Tibial nerve (tissue), 4 donors: ENCODE results near the gene TGFA. TPM values are rescaled to one million over a fixed set of nuclear protein-coding genes. Genes with fewer than 3 reads are reported as not detected.

Source experiments
- DNase-seq, 2 donors: peaks; one replicate each; pipeline ENCODE4 v3.0.0-alpha.2; 2019; ENCODE audit warnings: low spot score in 2 of 2
- H3K27ac ChIP-seq, 4 donors: fragments of 200-600 bp; sonication (generic) in 3 of 4; one replicate each; pipeline ENCODE4 v1.5.1; 2017 to 2019; ENCODE audit warnings: mild to moderate bottlenecking in 1 of 4
- H3K27me3 ChIP-seq, 2 donors: fragments of 200-600 bp; sonication (generic) in 1 of 2; one replicate each; pipeline versions ENCODE4 v1.5.1 to v1.6.0; 2017 to 2019
- H3K36me3 ChIP-seq, 3 donors: fragments of 200-600 bp; sonication (generic); one replicate each; pipeline ENCODE4 v1.5.1; 2018 to 2019
- H3K4me1 ChIP-seq, 4 donors: fragments of 200-600 bp; sonication (generic) in 3 of 4; one replicate each; pipeline ENCODE4 v1.5.1; 2017 to 2019
- H3K4me3 ChIP-seq, 4 donors: fragments of 200-600 bp; sonication (generic) in 3 of 4; one replicate each; pipeline ENCODE4 v1.5.1; 2017 to 2019; ENCODE audit warnings: mild to moderate bottlenecking in 1 of 4, moderate library complexity in 1 of 4
- H3K9me3 ChIP-seq, 4 donors: fragments of 200-600 bp; sonication (generic) in 3 of 4; one replicate each; pipeline ENCODE4 v1.5.1; 2017 to 2019
- EP300 ChIP-seq, 2 donors: sonication (generic); formaldehyde crosslinking; IDR thresholded peaks; one replicate each; pipeline ENCODE4 v1.6.1; 2017; ENCODE audit warnings: antibody characterized with exemption in 2 of 2, mild to moderate bottlenecking in 1 of 2
- POLR2A ChIP-seq, 2 donors: fragments of 450-650 bp; IDR thresholded peaks; one replicate each; pipeline ENCODE4 v1.6.1; 2017; ENCODE audit warnings: antibody characterized with exemption in 2 of 2, mild to moderate bottlenecking in 2 of 2, moderate library complexity in 2 of 2
- WGBS, 2 donors: methylation state at CpG; one replicate each; pipeline ENCODE4 v1.1.5; 2018; 5-methylcytosine and 5-hydroxymethylcytosine counted together
- total RNA-seq, 4 donors: library from RNA; depleted of rRNA; stranded (reverse); fragments of >200 nt; gene quantifications; one replicate each; pipeline ENCODE4 v1.1.0, GENCODE V29; 2016
- TF ChIP-seq, protein P1 (sequence below), 5 experiments: fragments of 200-600 bp in 3 of 5; fragments of 450-650 bp in 2 of 5; sonication (generic) in 3 of 5; IDR thresholded peaks; one replicate each; pipeline ENCODE4 v1.5.1; 2016 to 2019; ENCODE audit warnings: antibody characterized with exemption in 5 of 5, mild to moderate bottlenecking in 3 of 5, moderate library complexity in 2 of 5

The TGFA gene
- total RNA-seq, 4 donors from 2014 or later, result 3.0 to 12.6 (median 9.6) TPM

DNA sequence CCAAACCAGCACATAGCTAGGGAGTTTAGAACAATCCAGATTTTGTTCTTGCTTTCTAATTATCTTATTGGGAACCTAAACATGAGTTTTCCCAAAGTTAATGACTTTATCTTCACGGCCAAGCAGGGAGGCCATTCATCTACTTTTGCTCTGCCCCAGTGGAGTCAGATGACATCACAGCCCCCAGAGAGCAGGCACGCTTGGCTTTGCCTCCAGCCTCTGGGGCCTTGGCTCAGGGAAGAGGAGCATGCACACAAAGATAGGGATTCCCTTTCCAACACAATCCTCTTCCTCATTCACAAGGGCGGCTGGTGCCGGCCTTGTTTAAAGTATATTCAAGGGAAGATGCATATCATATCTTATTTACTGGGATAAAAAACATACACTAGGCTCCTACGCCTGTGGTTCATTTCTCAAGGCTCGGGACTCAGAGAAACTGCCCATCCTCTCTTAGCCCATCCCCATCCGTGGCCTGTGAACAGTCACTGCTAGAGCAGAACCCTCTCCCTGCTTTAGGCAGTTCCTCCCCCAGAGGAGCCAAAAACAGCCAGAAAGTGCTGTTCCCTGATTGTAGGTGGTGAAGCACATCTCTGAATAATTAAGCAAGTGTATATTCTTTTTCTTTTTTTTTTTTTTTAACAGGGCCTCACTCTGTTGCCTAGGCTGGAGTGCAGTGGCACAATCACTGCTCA lies 21.2 kb downstream of the TGFA start:
- Histone ChIP-seq H3K27ac (no peak overlapping the region), H3K36me3 (no peaks in the 10 kb centered on the region), H3K27me3 (no peaks in the 10 kb centered on the region), H3K4me3 (no peak overlapping the region), H3K4me1 (no peaks in the 10 kb centered on the region), H3K9me3 (peaks cover 0 to 15% (median 2%) of the 10 kb centered on the region in 4 donors)
- TF ChIP-seq, protein P1, sequence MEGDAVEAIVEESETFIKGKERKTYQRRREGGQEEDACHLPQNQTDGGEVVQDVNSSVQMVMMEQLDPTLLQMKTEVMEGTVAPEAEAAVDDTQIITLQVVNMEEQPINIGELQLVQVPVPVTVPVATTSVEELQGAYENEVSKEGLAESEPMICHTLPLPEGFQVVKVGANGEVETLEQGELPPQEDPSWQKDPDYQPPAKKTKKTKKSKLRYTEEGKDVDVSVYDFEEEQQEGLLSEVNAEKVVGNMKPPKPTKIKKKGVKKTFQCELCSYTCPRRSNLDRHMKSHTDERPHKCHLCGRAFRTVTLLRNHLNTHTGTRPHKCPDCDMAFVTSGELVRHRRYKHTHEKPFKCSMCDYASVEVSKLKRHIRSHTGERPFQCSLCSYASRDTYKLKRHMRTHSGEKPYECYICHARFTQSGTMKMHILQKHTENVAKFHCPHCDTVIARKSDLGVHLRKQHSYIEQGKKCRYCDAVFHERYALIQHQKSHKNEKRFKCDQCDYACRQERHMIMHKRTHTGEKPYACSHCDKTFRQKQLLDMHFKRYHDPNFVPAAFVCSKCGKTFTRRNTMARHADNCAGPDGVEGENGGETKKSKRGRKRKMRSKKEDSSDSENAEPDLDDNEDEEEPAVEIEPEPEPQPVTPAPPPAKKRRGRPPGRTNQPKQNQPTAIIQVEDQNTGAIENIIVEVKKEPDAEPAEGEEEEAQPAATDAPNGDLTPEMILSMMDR (IDR thresholded peaks at IDR 0.05), result no peak
- TF ChIP-seq EP300 (IDR thresholded peaks at IDR 0.05) (no peak), POLR2A (IDR thresholded peaks at IDR 0.05) (no peak)
- WGBS, 2 donors, result 65 to 66% methylated on average over 7 of the region's 7 CpGs
- no peak for DNase-seq

DNA sequence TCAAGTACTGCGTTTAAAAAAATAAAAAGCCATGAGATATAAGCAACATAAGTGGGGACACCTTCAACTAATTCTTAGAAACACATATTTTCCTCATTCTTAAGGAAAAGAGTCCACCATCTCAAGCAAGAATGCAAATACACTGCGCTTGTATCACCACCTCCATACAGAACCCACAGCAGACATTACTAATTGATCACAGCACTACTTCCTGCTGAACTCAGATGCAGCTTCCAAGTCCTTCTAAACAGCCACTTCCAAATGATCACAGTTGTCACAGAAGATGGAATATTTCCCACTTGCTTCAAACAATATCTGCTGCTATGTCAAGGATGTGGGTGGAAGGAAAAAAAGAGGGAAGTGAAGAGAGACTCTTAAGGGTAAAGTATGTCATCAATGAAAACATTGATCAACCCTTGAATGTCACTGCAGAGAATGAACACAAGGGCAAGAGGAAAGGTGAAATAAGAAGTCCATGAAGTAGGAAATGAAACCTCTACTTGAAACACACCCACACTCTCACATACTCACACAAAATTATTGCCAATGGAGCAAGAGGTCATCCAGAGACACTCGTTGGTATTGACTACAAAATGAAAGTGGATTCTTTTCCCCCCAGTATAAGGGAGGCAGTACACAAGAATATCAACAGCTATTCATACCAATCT lies 22.1 kb downstream of the TGFA start:
- Histone ChIP-seq H3K36me3 (no peaks in the 10 kb centered on the region), H3K9me3 (peaks cover 0 to 9% (median 2%) of the 10 kb centered on the region in 4 donors), H3K4me3 (no peak overlapping the region), H3K4me1 (no peaks in the 10 kb centered on the region), H3K27me3 (no peaks in the 10 kb centered on the region), H3K27ac (no peak overlapping the region)
- 43 to 68% methylated on average over 3 of the region's 3 CpGs for WGBS, 2 donors
- TF ChIP-seq EP300 (IDR thresholded peaks at IDR 0.05), result no peak
- no peak for TF ChIP-seq POLR2A (IDR thresholded peaks at IDR 0.05)
- TF ChIP-seq, protein P1 (IDR thresholded peaks at IDR 0.05), result no peak
- no peak for DNase-seq

DNA sequence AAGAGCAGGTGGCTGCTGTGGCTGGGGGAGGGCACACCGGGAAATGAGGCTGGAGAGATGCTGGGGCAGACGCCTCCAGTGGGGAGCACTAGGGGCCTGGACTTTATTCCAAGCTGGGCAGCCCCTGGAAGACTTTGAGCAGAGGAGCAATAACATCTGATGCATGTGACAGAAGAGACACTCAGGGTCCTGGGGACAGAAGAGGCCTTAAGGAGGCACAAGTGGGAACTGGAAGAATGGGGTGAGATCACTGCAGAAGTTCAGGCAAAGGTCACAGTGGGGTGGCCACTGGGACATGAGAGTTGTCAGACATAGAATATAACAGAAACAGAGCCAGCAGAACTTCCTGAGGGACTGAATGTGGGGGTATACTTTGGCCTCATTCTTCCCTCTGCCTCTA lies 24.0 kb downstream of the TGFA start:
- Histone ChIP-seq H3K4me3 (no peak overlapping the region), H3K4me1 (peaks cover 0 to 2% (median 0%) of the 10 kb centered on the region in 4 donors), H3K27me3 (no peaks in the 10 kb centered on the region), H3K9me3 (no peaks in the 10 kb centered on the region), H3K36me3 (no peaks in the 10 kb centered on the region), H3K27ac (no peak overlapping the region)
- no peak for DNase-seq
- 72 to 88% methylated on average over 2 of the region's 2 CpGs for WGBS, 2 donors
- TF ChIP-seq POLR2A (IDR thresholded peaks at IDR 0.05), result no peak
- no peak for TF ChIP-seq EP300 (IDR thresholded peaks at IDR 0.05)
- TF ChIP-seq, protein P1 (IDR thresholded peaks at IDR 0.05), result no peak

DNA sequence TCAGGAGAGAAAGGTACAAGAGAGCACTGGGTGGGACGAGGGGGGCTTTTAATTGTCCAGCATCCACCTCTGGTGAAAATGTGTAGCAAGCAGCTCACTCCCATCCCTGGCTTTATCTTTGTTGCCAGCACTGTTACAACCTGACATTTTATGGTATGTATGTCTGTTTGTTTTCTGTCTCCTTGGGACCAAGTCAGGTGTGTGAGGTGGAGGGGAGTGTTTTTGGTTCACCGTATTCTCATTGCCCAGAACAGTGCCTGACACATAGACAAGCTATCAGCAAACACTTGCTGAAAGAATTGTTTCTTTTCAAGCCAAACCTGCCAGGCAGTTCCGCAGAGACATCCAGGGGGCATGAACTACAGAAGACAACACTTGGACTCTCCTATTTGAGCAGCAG lies 24.7 kb downstream of the TGFA start:
- H3K4me1 ChIP-seq, result peaks cover 0 to 6% (median 0%) of the 10 kb centered on the region in 4 donors
- WGBS, 2 donors, result 73 to 79% methylated on average over 3 of the region's 3 CpGs
- no peak for DNase-seq
- H3K27me3 ChIP-seq, result no peaks in the 10 kb centered on the region
- no peaks in the 10 kb centered on the region for H3K9me3 ChIP-seq
- H3K36me3 ChIP-seq, result no peaks in the 10 kb centered on the region
- TF ChIP-seq, protein P1 (IDR thresholded peaks at IDR 0.05), result no peak
- TF ChIP-seq EP300 (IDR thresholded peaks at IDR 0.05) (no peak), POLR2A (IDR thresholded peaks at IDR 0.05) (no peak)
- no peak overlapping the region for H3K4me3 ChIP-seq
- H3K27ac ChIP-seq, result no peak overlapping the region

DNA sequence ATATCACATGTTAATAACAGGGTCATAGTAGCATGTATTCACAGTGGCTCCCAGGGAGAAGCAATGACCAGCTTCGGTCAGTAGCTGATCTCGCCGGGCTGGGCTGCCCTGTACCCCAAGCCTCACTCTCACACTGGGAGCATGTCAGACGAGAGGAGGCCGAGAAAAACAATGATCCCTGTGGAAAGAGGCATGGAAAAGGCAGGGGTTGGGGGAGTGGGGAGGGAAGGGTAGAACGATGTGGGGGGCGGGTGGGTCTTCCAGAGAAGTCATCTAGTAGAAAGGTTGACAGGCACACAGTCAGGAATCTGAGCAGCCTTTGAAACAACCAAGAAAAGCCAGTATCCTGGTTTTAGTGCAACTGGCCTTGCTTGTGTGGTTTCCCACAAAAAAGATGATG lies 25.4 kb downstream of the TGFA start:
- H3K4me3 ChIP-seq, result no peak overlapping the region
- WGBS, 2 donors, result 60 to 66% methylated on average over 7 of the region's 7 CpGs
- no peaks in the 10 kb centered on the region for H3K36me3 ChIP-seq
- H3K4me1 ChIP-seq, result peaks cover 0 to 6% (median 0%) of the 10 kb centered on the region in 4 donors
- H3K9me3 ChIP-seq, result no peaks in the 10 kb centered on the region
- TF ChIP-seq, protein P1 (IDR thresholded peaks at IDR 0.05), result no peak
- TF ChIP-seq EP300 (IDR thresholded peaks at IDR 0.05), result no peak
- no peak for TF ChIP-seq POLR2A (IDR thresholded peaks at IDR 0.05)
- H3K27ac ChIP-seq, result no peak overlapping the region
- no peaks in the 10 kb centered on the region for H3K27me3 ChIP-seq
- DNase-seq, result no peak
